GM10248 (cell line): ENCODE results near the gene KCNQ5.

ENCODE experiments used
- CTCF ChIA-PET: fragments of 300-600 bp; sonication (Branson Sonifier 250); formaldehyde crosslinking; extraction: SDS; loops from one replicate; lab custom pipeline; 2021; ENCODE audit warnings: antibody characterized with exemption; lab: Yijun Ruan, JAX
- POLR2A ChIA-PET: fragments of 350-650 bp; sonication (Branson Sonifier 250); formaldehyde crosslinking; extraction: SDS; loops from one replicate; lab custom pipeline; 2020; ENCODE audit warnings: antibody characterized with exemption; lab: Yijun Ruan, JAX
- DNase-seq: peaks from one replicate; pipeline ENCODE4 v3.0.0; 2012; ENCODE audit errors: extremely low spot score
- TF ChIP-seq, protein P1 (sequence below): IDR thresholded peaks from 2 replicates; pipeline ENCODE4 v1.5.1; 2012; ENCODE audit warnings: mild to moderate bottlenecking, low read depth; ENCODE audit errors: extremely low read depth, missing control alignments, control extremely low read depth

The KCNQ5 gene

DNA sequence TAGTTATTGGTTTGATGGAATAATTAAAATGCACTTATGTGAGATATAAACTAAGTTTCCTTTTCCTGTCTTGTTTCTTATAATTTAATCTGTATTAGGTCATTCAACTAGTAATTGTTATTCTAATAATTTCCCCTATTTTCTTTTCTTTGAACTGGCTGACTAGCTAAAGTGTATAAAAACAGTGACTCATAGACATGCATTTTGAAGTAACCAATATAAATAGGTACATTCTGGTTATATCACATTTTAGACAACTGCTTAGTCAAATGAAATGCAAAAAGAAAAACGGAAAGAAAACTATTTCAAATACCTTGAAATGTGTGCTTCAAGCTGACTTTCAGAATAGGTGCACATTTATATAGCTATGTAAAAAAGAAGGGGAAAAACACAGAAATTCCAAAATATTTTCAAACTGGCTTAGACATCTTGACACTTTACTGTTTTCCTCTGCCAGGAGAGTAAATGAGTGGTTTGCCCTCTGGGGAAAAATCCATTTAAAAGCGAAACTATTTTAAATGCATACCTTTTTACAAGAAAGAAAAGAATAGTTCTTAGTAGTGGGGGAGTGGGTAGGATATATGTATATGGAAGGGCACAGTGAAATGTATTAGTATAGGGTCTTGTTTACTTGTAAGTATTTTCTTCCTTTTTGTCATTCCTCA is 28.3 kb downstream of the KCNQ5 start:
- CTCF ChIA-PET: interaction anchor here (1.0 to 2.6 kb wide), 9 partner anchors 8 to 476 kb away, joined by 3 to 12 read pairs (median 3); partner anchors contain the start of gene KCNQ5
- TF ChIP-seq, protein P1, sequence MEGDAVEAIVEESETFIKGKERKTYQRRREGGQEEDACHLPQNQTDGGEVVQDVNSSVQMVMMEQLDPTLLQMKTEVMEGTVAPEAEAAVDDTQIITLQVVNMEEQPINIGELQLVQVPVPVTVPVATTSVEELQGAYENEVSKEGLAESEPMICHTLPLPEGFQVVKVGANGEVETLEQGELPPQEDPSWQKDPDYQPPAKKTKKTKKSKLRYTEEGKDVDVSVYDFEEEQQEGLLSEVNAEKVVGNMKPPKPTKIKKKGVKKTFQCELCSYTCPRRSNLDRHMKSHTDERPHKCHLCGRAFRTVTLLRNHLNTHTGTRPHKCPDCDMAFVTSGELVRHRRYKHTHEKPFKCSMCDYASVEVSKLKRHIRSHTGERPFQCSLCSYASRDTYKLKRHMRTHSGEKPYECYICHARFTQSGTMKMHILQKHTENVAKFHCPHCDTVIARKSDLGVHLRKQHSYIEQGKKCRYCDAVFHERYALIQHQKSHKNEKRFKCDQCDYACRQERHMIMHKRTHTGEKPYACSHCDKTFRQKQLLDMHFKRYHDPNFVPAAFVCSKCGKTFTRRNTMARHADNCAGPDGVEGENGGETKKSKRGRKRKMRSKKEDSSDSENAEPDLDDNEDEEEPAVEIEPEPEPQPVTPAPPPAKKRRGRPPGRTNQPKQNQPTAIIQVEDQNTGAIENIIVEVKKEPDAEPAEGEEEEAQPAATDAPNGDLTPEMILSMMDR: no peak
- POLR2A ChIA-PET: interaction anchor here (1.4 kb wide), 1 partner anchor 30 kb away, joined by 3 read pairs; no protein-coding TSS in a partner anchor
- no peak for DNase-seq

- CTCF ChIA-PET: interaction anchor here (1.5 kb wide), 1 partner anchor 9 kb away, joined by 3 read pairs; no protein-coding TSS in a partner anchor
- POLR2A ChIA-PET: no interaction called here
- TF ChIP-seq, protein P1: no peak
- no peak for DNase-seq
Observed at GRCh38 chr6:72651174-72651573, 29.3 kb downstream of the KCNQ5 start.

DNA sequence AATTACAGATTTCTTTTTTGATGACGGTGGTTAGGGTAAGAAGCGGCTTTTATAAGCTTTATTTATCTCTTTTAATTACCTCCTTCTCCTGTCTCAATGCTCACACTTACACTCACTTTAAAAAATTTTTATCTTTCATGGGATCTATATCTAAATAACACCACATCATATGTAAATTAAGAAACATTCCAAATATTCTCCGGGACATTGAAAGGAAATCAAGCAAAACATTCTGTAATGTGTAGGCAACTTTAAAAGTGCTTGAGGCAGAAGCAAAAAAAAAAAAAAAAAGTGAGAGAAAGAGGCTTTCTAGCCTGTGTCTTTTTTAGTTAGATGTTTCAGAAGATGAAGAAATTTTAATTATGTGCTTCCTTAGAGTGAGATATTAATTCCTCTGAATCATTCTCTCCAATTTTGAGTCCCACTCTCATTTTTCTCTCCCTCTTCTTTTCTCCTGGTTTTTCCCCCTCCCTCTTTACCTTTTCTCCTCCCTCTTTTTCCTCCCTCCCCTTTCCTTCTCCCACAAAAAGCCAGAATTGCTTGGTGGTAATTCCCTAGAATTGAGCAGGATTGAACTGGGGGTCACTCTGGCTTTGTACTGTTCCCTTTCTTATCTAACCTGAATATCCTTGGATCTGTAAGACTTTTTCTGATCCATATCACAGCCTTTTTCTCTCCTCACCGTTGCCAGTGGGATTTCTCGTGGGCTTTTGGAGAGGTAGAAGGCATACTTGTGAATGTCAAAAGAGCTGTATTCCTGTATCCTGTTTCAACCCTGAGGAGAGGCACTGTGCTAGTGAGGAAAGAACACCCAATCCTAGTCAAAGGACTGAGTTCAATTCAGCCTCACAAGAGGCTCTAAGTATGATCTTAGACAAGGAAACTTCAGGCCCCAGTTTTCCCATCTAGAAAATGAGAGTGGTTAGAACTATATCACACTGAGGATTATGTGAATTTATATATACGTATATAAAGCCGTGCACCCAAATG is 30.4 kb downstream of the KCNQ5 start:
- TF ChIP-seq, protein P1: no peak
- DNase-seq: no peak
- POLR2A ChIA-PET: no interaction called here
- CTCF ChIA-PET: no interaction called here

GRCh38 chr6:72653026-72653425 is 31.2 kb downstream of the KCNQ5 start:
- DNase-seq: no peak
- POLR2A ChIA-PET: no interaction called here
- TF ChIP-seq, protein P1: no peak
- CTCF ChIA-PET: no interaction called here

DNA sequence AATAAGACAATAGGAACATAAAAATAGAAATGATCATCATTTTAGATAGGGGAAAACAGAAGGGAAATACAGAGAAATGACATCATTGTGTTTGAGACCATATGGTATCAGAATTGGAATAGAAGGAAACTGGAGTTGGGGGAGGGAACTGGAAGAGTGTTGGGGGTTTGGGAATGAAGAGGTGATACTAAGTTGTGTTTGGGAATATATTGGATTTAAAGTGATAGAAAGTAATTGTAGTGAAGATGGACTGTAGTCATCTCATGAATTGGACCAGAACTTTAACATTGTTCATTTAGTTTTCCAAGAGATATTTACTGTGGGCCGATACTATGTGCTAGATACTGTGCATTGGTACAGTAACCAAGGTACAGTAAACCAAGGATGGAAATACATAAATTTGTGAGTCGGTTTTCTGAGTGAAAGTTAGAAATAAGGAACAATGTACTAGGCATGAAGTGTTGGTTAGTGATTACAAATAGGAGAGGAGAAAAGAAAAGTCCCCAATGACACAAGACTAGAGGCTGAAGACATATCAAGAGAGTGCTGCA is 32.3 kb downstream of the KCNQ5 start:
- TF ChIP-seq, protein P1: no peak

More for the DNA sequence above, 32.3 kb downstream of the KCNQ5 start:
- peak; percentile 14 for DNase-seq
- CTCF ChIA-PET: interaction anchor here (1.2 kb wide), 1 partner anchor 16 kb away, joined by 3 read pairs; no protein-coding TSS in a partner anchor
- POLR2A ChIA-PET: no interaction called here
